A673 (cell line): Measurements from ENCODE around the gene TTC7B. TPM values are rescaled to one million over a fixed set of nuclear protein-coding genes. Genes with fewer than 3 reads are reported as not detected.

Experiments used
- BruUV-seq: library from RNA; stranded (reverse); fragments of 400-500 nt; replicated peaks from 2 replicates; lab custom pipeline; 2021; lab: Mats Ljungman, UMichigan
- CTCF ChIA-PET: fragments of 300-600 bp; sonication (Branson Sonifier 250); formaldehyde crosslinking; loops from one replicate; lab custom pipeline; 2022; ENCODE audit warnings: antibody characterized with exemption; lab: Charles Lee
- POLR2A ChIA-PET: fragments of 300-600 bp; sonication (Branson Sonifier 250); formaldehyde crosslinking; loops from one replicate; lab custom pipeline; 2022; ENCODE audit warnings: antibody characterized with exemption; ENCODE audit not compliant: low non-redundant PET; lab: Charles Lee
- DNase-seq: peaks from one replicate; pipeline ENCODE4 v3.0.0-alpha.2; 2015; ENCODE audit warnings: low spot score
- H3K27ac ChIP-seq: fragments of 200-600 bp; sonication (generic); 2 replicates; pipeline ENCODE4 v1.5.1; 2016; ENCODE audit warnings: mixed run types, low read depth, mild to moderate bottlenecking, mixed read lengths, antibody characterized with exemption, low read length; ENCODE audit not compliant: poor library complexity, severe bottlenecking
- H3K27me3 ChIP-seq: fragments of 200-600 bp; sonication (generic); replicated peaks from 2 replicates; pipeline ENCODE4 v1.6.1; 2017; ENCODE audit warnings: mixed run types, low read depth, mild to moderate bottlenecking, mixed read lengths, antibody characterized with exemption, low read length; ENCODE audit not compliant: insufficient read depth, poor library complexity
- H3K36me3 ChIP-seq: fragments of 200-600 bp; sonication (generic); 2 replicates; pipeline ENCODE4 v1.6.1; 2016; ENCODE audit warnings: mixed run types, mild to moderate bottlenecking, mixed read lengths, antibody characterized with exemption, low read length; ENCODE audit not compliant: insufficient read depth, poor library complexity, severe bottlenecking
- H3K4me1 ChIP-seq: fragments of 200-600 bp; sonication (generic); 2 replicates; pipeline ENCODE4 v1.6.1; 2017; ENCODE audit warnings: mixed run types, mild to moderate bottlenecking, mixed read lengths, antibody characterized with exemption, low read length; ENCODE audit not compliant: insufficient read depth, poor library complexity, severe bottlenecking
- H3K4me3 ChIP-seq: fragments of 200-600 bp; sonication (generic); 2 replicates; pipeline ENCODE4 v1.5.1; 2016; ENCODE audit warnings: low read depth, mixed run types, mild to moderate bottlenecking, mixed read lengths, low read length; ENCODE audit not compliant: poor library complexity, severe bottlenecking
- H3K9me3 ChIP-seq: fragments of 200-600 bp; sonication (generic); 2 replicates; pipeline ENCODE4 v1.6.1; 2016; ENCODE audit warnings: mixed run types, low read depth, mild to moderate bottlenecking, mixed read lengths, antibody characterized with exemption, low read length; ENCODE audit not compliant: poor library complexity, severe bottlenecking
- EZH2 ChIP-seq: fragments of 200-600 bp; sonication (generic); IDR thresholded peaks from 2 replicates; pipeline ENCODE4 v1.6.1; 2017; ENCODE audit warnings: borderline replicate concordance, low read depth, mild to moderate bottlenecking, mixed read lengths, antibody characterized with exemption, low read length; ENCODE audit not compliant: poor library complexity, severe bottlenecking
- intact Hi-C: fragments of 100-400 bp; cut with micrococcal nuclease; formaldehyde crosslinking; loops from one replicate; pipeline ENCODE4 v1.10.0; 2022; ENCODE audit not compliant: unreplicated experiment
- total RNA-seq: library from RNA; stranded (reverse); gene quantifications from 2 replicates; pipeline ENCODE4 v1.2.3, GENCODE V29; 2021
- TF ChIP-seq, protein P1 (sequence below): fragments of 300-800, 200-600 bp; sonication (generic); conservative IDR thresholded peaks from 2 replicates; pipeline ENCODE4 v1.5.1; 2017; ENCODE audit warnings: low read depth, mild to moderate bottlenecking, antibody characterized with exemption, low read length, moderate library complexity, mixed read lengths

Gene TTC7B
- total RNA-seq, 1 experiment from 2014 or later, result 39.2 TPM

DNA sequence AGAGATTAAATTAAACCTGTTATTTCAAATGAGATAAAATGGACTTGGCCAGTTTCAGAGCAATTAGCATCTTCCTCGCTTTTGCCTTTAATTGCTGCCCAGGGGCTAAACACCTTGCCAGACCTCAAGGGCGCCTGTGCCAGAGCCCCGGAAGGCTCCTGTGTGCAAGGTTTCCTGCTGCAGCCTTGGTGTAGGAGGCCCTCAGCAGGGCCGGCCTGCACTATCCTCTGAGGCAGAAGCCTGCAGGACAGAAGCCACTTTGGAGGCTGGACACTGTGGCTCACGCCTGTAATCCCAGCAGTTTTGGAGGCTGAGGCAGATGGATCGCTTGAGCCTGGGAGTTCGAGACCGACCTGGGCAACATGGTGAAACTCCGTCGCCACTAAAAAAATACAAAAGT lies 269.0 kb downstream of the TTC7B start:
- Histone ChIP-seq H3K9me3 (no peaks in the 10 kb centered on the region), H3K27ac (no peak overlapping the region), H3K27me3 (no peaks in the 10 kb centered on the region), H3K4me1 (no peaks in the 10 kb centered on the region), H3K4me3 (no peak overlapping the region), H3K36me3 (no peaks in the 10 kb centered on the region)
- no peak for TF ChIP-seq EZH2
- TF ChIP-seq, protein P1, sequence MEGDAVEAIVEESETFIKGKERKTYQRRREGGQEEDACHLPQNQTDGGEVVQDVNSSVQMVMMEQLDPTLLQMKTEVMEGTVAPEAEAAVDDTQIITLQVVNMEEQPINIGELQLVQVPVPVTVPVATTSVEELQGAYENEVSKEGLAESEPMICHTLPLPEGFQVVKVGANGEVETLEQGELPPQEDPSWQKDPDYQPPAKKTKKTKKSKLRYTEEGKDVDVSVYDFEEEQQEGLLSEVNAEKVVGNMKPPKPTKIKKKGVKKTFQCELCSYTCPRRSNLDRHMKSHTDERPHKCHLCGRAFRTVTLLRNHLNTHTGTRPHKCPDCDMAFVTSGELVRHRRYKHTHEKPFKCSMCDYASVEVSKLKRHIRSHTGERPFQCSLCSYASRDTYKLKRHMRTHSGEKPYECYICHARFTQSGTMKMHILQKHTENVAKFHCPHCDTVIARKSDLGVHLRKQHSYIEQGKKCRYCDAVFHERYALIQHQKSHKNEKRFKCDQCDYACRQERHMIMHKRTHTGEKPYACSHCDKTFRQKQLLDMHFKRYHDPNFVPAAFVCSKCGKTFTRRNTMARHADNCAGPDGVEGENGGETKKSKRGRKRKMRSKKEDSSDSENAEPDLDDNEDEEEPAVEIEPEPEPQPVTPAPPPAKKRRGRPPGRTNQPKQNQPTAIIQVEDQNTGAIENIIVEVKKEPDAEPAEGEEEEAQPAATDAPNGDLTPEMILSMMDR, result no peak
- intact Hi-C loops, result no loop called here
- DNase-seq, result no peak
- ChIA-PET CTCF (no interaction called here), POLR2A (no interaction called here)
- no TSS peak for BruUV-seq

DNA sequence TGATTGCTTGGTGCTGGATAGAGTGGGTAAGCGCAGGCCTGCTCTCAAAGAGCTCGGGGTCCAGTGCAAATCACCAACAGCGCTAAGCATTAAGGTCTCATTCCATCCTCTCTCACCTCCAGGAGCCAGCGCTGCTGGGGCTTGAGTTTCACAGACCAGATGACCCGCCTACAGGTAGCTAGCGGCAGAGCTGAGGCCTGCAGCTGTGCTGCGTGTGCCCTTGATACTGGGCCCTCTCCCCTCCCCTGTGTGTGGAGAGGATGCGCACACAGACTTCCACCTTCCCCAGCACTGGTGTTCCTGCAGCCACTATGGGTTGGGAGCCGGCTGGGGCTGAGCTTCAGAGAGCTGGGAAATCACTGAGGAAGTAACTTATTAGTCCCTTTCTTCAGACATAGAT lies 269.5 kb downstream of the TTC7B start:
- Histone ChIP-seq H3K27me3 (no peaks in the 10 kb centered on the region), H3K4me3 (no peak overlapping the region), H3K4me1 (no peaks in the 10 kb centered on the region), H3K36me3 (no peaks in the 10 kb centered on the region), H3K27ac (no peak overlapping the region), H3K9me3 (no peaks in the 10 kb centered on the region)
- ChIA-PET POLR2A (no interaction called here), CTCF (no interaction called here)
- intact Hi-C loops, result no loop called here
- no peak for DNase-seq
- BruUV-seq, result no TSS peak
- no peak for TF ChIP-seq EZH2
- TF ChIP-seq, protein P1, result no peak

DNA sequence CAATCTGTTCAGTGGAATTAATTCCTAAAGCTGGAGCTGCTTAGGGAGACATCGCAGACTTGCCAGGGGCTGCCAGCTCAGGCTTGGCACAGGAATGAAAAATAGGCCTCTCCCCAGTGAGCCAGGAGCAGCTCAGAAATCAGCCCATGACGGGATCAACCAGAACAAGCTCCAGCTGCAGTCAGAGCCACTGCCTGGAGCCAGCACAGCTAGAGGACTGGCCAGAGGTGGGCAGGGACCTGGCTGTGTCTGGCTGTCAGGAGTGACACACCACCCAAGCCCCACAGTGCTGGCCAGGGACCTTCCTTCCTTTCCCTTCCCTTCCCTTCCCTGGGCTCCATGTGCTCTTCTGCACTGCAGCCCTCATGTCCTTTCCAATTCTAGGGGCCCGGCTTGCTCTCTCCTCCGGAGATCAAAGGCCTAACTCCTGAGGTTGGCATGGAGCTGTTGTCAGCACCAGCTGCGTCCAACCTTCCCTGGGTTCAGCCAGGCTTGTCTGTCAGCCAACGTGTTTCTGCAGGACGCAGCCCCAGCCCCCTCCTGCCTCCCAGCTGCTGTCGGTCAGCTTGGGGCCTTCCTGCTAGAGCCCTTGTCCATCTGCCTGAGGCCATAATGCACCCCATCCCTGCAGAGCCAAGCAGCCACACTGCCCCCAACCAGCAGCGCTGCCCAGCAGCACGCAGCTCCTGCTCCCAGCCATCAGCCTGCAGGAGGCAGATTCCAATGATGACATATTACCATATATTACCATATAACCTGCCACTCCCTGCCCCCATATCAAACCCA lies 270.1 kb downstream of the TTC7B start:
- no peak for TF ChIP-seq EZH2
- TF ChIP-seq, protein P1, result no peak
- Histone ChIP-seq H3K4me3 (no peak overlapping the region), H3K9me3 (no peaks in the 10 kb centered on the region), H3K27ac (no peak overlapping the region), H3K36me3 (no peaks in the 10 kb centered on the region), H3K27me3 (no peaks in the 10 kb centered on the region), H3K4me1 (no peaks in the 10 kb centered on the region)
- ChIA-PET CTCF (no interaction called here), POLR2A (interaction anchor here (0.5 kb wide), 1 partner anchor 309 kb away, joined by 3 read pairs; no protein-coding TSS in a partner anchor)
- no TSS peak for BruUV-seq
- DNase-seq, result no peak
- intact Hi-C loops, result no loop called here
